Adipocyte (in vitro differentiated cells): ENCODE data around the gene NAV2.

Experiments used
- DNase-seq: peaks from one replicate; pipeline ENCODE4 v3.0.0-alpha.2; 2015; ENCODE audit warnings: low read depth
- H3K27me3 ChIP-seq: replicated peaks from 2 replicates; pipeline ENCODE4 v1.7.0; 2013; ENCODE audit warnings: mild to moderate bottlenecking, low read length, moderate library complexity; ENCODE audit not compliant: control insufficient read depth, insufficient read depth
- H3K36me3 ChIP-seq: 2 replicates; pipeline ENCODE4 v1.7.0; 2013; ENCODE audit warnings: low read length, mild to moderate bottlenecking, moderate library complexity; ENCODE audit not compliant: control insufficient read depth, insufficient read depth, severe bottlenecking
- H3K4me1 ChIP-seq: 2 replicates; pipeline ENCODE4 v1.7.0; 2013; ENCODE audit warnings: mild to moderate bottlenecking, low read length, moderate library complexity; ENCODE audit not compliant: control insufficient read depth, insufficient read depth
- H3K4me3 ChIP-seq: 2 replicates; pipeline ENCODE4 v1.7.0; 2013; ENCODE audit warnings: mild to moderate bottlenecking, low read length, moderate library complexity
- H3K9ac ChIP-seq: 2 replicates; pipeline ENCODE4 v1.7.0; 2013; ENCODE audit warnings: mild to moderate bottlenecking, low read length, moderate library complexity
- H3K9me3 ChIP-seq: 2 replicates; pipeline ENCODE4 v1.7.0; 2013; ENCODE audit warnings: mild to moderate bottlenecking, low read length, moderate library complexity; ENCODE audit not compliant: control insufficient read depth

NAV2 gene

GRCh38 chr11:19844806-19845205 is 132.2 kb downstream of the NAV2 start:
- no peaks in the 10 kb centered on the region for H3K27me3 ChIP-seq
- H3K4me3 ChIP-seq: no peak overlapping the region
- peaks cover 48% of the 10 kb centered on the region for H3K36me3 ChIP-seq
- H3K9ac ChIP-seq: no peak overlapping the region
- no peak for DNase-seq
- no peaks in the 10 kb centered on the region for H3K9me3 ChIP-seq
- H3K4me1 ChIP-seq: peaks cover 25% of the 10 kb centered on the region

- DNase-seq: no peak
- Histone ChIP-seq H3K4me1 (peaks cover 33% of the 10 kb centered on the region), H3K36me3 (peaks cover 55% of the 10 kb centered on the region), H3K9me3 (no peaks in the 10 kb centered on the region), H3K27me3 (no peaks in the 10 kb centered on the region), H3K4me3 (no peak overlapping the region), H3K9ac (no peak overlapping the region)
These were observed 133.0 kb downstream of the NAV2 start for GRCh38 chr11:19845626-19846025.

GRCh38 chr11:19846654-19847305 is 134.1 kb downstream of the NAV2 start:
- Histone ChIP-seq H3K27me3 (no peaks in the 10 kb centered on the region), H3K4me1 (peaks cover 36% of the 10 kb centered on the region), H3K9me3 (no peaks in the 10 kb centered on the region), H3K9ac (no peak overlapping the region), H3K4me3 (no peak overlapping the region), H3K36me3 (peaks cover 55% of the 10 kb centered on the region)
- DNase-seq: no peak

- Histone ChIP-seq H3K4me1 (peaks cover 39% of the 10 kb centered on the region), H3K9ac (no peak overlapping the region)
- DNase-seq: no peak
These were observed 135.6 kb downstream of the NAV2 start for GRCh38 chr11:19848219-19848618.

GRCh38 chr11:19849107-19849789 is 136.6 kb downstream of the NAV2 start:
- Histone ChIP-seq H3K9ac (no peak overlapping the region), H3K27me3 (no peaks in the 10 kb centered on the region), H3K4me1 (peaks cover 43% of the 10 kb centered on the region), H3K4me3 (no peak overlapping the region), H3K9me3 (no peaks in the 10 kb centered on the region), H3K36me3 (peaks cover 48% of the 10 kb centered on the region)
- DNase-seq: peak; percentile 59

More at GRCh38 chr11:19848219-19848618, 135.6 kb downstream of the NAV2 start:
- Histone ChIP-seq H3K36me3 (peaks cover 51% of the 10 kb centered on the region), H3K27me3 (no peaks in the 10 kb centered on the region), H3K9me3 (no peaks in the 10 kb centered on the region), H3K4me3 (no peak overlapping the region)

GRCh38 chr11:19849947-19850593 is 137.4 kb downstream of the NAV2 start:
- Histone ChIP-seq H3K4me1 (peaks cover 48% of the 10 kb centered on the region), H3K9me3 (no peaks in the 10 kb centered on the region), H3K36me3 (peaks cover 39% of the 10 kb centered on the region), H3K9ac (no peak overlapping the region), H3K27me3 (no peaks in the 10 kb centered on the region), H3K4me3 (no peak overlapping the region)
- DNase-seq: no peak

- H3K4me1 ChIP-seq: peaks cover 56% of the 10 kb centered on the region
- peaks cover 21% of the 10 kb centered on the region for H3K36me3 ChIP-seq
- no peak for DNase-seq
- H3K9ac ChIP-seq: no peak overlapping the region
- no peak overlapping the region for H3K4me3 ChIP-seq
- H3K9me3 ChIP-seq: no peaks in the 10 kb centered on the region
- H3K27me3 ChIP-seq: no peaks in the 10 kb centered on the region
These were observed 139.7 kb downstream of the NAV2 start for GRCh38 chr11:19852288-19852687.

- no peak overlapping the region for H3K9ac ChIP-seq
- DNase-seq: peak; percentile 48
- H3K27me3 ChIP-seq: no peaks in the 10 kb centered on the region
- no peaks in the 10 kb centered on the region for H3K9me3 ChIP-seq
- H3K4me3 ChIP-seq: no peak overlapping the region
- peaks cover 22% of the 10 kb centered on the region for H3K36me3 ChIP-seq
- peaks cover 56% of the 10 kb centered on the region for H3K4me1 ChIP-seq
These were observed 140.4 kb downstream of the NAV2 start for GRCh38 chr11:19853016-19853415.

GRCh38 chr11:19853920-19854319 is 141.3 kb downstream of the NAV2 start:
- Histone ChIP-seq H3K9me3 (no peaks in the 10 kb centered on the region), H3K36me3 (peaks cover 15% of the 10 kb centered on the region), H3K4me1 (peaks cover 54% of the 10 kb centered on the region), H3K9ac (no peak overlapping the region), H3K27me3 (no peaks in the 10 kb centered on the region), H3K4me3 (no peak overlapping the region)
- DNase-seq: no peak

- peaks cover 30% of the 10 kb centered on the region for H3K4me1 ChIP-seq
- no peak overlapping the region for H3K4me3 ChIP-seq
- no peak overlapping the region for H3K9ac ChIP-seq
- no peak for DNase-seq
- H3K9me3 ChIP-seq: no peaks in the 10 kb centered on the region
- H3K36me3 ChIP-seq: peaks cover 23% of the 10 kb centered on the region
- no peaks in the 10 kb centered on the region for H3K27me3 ChIP-seq
These were observed 148.5 kb downstream of the NAV2 start for GRCh38 chr11:19861171-19861570.

GRCh38 chr11:19862091-19862490 is 149.5 kb downstream of the NAV2 start:
- Histone ChIP-seq H3K9ac (no peak overlapping the region), H3K36me3 (peaks cover 23% of the 10 kb centered on the region), H3K27me3 (no peaks in the 10 kb centered on the region), H3K4me3 (no peak overlapping the region), H3K4me1 (peaks cover 29% of the 10 kb centered on the region), H3K9me3 (no peaks in the 10 kb centered on the region)
- DNase-seq: no peak
